KMS-11 (cell line): Measurements from ENCODE around the gene AVPR1A.

Experiments used
- H2AFZ ChIP-seq: fragments of 200-600 bp; sonication (generic); 2 replicates; pipeline ENCODE4 v1.6.1; 2016; ENCODE audit warnings: antibody characterized with exemption, mixed run types, low read depth
- H3K27ac ChIP-seq: fragments of 200-600 bp; sonication (generic); 2 replicates; pipeline ENCODE4 v1.6.1; 2016; ENCODE audit warnings: mild to moderate bottlenecking, mixed run types
- H3K27me3 ChIP-seq: fragments of 200-600 bp; sonication (generic); 2 replicates; pipeline ENCODE4 v1.6.1; 2017; ENCODE audit warnings: mild to moderate bottlenecking, low read depth, mixed run types, moderate library complexity; ENCODE audit not compliant: insufficient read depth
- H3K36me3 ChIP-seq: fragments of 200-600 bp; sonication (generic); 2 replicates; pipeline ENCODE4 v1.6.1; 2017; ENCODE audit warnings: mild to moderate bottlenecking, mixed run types; ENCODE audit not compliant: insufficient read depth
- H3K4me1 ChIP-seq: fragments of 200-600 bp; sonication (generic); 2 replicates; pipeline ENCODE4 v1.6.1; 2016; ENCODE audit warnings: mild to moderate bottlenecking, low read depth, mixed run types; ENCODE audit not compliant: poor library complexity, severe bottlenecking
- H3K4me2 ChIP-seq: fragments of 200-600 bp; sonication (generic); 2 replicates; pipeline ENCODE4 v1.7.0; 2016; ENCODE audit warnings: mild to moderate bottlenecking, mixed run types
- H3K4me3 ChIP-seq: fragments of 200-600 bp; sonication (generic); IDR thresholded peaks from 2 replicates; pipeline ENCODE4 v1.6.1; 2017; ENCODE audit warnings: low read depth, low read length, mixed read lengths; ENCODE audit not compliant: insufficient read depth
- H3K79me2 ChIP-seq: fragments of 200-600 bp; sonication (generic); 2 replicates; pipeline ENCODE4 v1.6.1; 2016; ENCODE audit warnings: low read depth, mixed run types; ENCODE audit not compliant: insufficient read depth
- H3K9ac ChIP-seq: fragments of 200-600 bp; sonication (generic); 2 replicates; pipeline ENCODE4 v1.6.1; 2016; ENCODE audit warnings: mild to moderate bottlenecking, mixed run types
- H4K20me1 ChIP-seq: fragments of 200-600 bp; sonication (generic); 2 replicates; pipeline ENCODE4 v1.6.1; 2016; ENCODE audit warnings: mild to moderate bottlenecking, mixed run types; ENCODE audit not compliant: insufficient read depth
- TF ChIP-seq, protein P1 (sequence below): fragments of 200-600 bp; sonication (generic); conservative IDR thresholded peaks from 2 replicates; pipeline ENCODE4 v1.6.1; 2017; ENCODE audit warnings: low read depth, mild to moderate bottlenecking, antibody characterized with exemption, low read length, moderate library complexity, mixed read lengths

AVPR1A gene

DNA sequence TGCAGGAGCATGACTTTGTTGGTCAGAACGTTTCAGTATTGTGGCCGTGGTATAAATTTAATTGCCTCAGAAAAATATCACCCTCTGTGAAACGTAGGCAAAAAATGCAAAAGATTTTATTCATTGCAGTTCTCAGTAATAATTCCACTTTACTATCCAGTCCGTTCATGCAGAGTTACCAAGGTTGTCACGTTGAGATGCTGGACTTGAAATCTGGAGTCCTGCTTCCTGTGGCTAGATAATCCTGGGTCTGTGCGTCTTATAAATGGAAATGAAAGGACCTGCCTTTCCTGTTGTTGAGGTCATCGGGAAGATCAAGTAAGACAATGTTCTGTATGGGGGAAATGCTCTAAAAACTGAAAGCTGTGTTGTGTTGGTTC lies 1.3 kb upstream of the AVPR1A start:
- H3K9ac ChIP-seq = no peak overlapping the region
- H2AFZ ChIP-seq = no peak overlapping the region
- H4K20me1 ChIP-seq = no peaks in the 10 kb centered on the region
- H3K4me3 ChIP-seq = no peak overlapping the region
- no peak overlapping the region for H3K4me2 ChIP-seq
- TF ChIP-seq, protein P1, sequence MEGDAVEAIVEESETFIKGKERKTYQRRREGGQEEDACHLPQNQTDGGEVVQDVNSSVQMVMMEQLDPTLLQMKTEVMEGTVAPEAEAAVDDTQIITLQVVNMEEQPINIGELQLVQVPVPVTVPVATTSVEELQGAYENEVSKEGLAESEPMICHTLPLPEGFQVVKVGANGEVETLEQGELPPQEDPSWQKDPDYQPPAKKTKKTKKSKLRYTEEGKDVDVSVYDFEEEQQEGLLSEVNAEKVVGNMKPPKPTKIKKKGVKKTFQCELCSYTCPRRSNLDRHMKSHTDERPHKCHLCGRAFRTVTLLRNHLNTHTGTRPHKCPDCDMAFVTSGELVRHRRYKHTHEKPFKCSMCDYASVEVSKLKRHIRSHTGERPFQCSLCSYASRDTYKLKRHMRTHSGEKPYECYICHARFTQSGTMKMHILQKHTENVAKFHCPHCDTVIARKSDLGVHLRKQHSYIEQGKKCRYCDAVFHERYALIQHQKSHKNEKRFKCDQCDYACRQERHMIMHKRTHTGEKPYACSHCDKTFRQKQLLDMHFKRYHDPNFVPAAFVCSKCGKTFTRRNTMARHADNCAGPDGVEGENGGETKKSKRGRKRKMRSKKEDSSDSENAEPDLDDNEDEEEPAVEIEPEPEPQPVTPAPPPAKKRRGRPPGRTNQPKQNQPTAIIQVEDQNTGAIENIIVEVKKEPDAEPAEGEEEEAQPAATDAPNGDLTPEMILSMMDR = 0 out of 2 replicates have a peak, but pooled peaks have one; percentile 11
- H3K79me2 ChIP-seq = no peaks in the 10 kb centered on the region
- H3K27me3 ChIP-seq = no peaks in the 10 kb centered on the region
- H3K4me1 ChIP-seq = no peaks in the 10 kb centered on the region
- no peak overlapping the region for H3K27ac ChIP-seq
- H3K36me3 ChIP-seq = no peaks in the 10 kb centered on the region

DNA sequence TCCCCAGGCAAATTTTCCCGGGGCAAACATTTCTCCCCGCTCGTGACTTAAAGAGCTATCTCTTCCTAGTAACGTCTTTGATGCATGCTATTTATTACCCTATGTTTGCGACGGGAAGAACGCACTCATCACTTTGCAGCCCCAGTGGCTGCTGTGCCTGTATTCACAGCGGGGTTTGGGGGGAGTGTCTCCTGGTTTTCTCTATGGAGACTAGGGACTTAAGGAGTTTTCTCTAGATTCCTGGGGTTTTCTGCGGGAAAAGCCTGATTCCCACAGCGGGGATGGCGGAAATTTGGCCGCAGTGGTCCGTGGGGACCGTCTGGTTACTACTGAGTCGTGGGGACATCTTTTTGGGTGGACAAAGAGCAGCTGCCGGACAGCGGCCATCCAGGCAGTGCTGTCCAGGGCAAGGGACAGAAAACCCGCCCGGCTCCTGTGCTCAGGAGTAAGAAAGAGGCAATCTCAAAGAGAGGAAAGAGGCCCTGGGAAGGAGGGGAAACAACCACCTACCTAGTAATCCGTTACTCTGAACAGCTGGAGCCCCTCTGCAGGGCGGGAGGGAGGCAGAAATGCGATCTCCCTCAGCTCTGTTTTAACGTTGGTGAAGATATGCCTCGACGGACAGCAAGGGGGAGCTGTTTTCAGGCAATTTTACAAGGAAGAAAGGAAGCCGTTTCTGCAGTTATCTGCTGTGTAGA lies 771 bp upstream of the AVPR1A start:
- Histone ChIP-seq H3K79me2 (no peaks in the 10 kb centered on the region), H3K36me3 (no peaks in the 10 kb centered on the region), H3K4me1 (no peaks in the 10 kb centered on the region), H3K27me3 (no peaks in the 10 kb centered on the region), H3K4me2 (no peak overlapping the region), H4K20me1 (no peaks in the 10 kb centered on the region), H3K9ac (no peak overlapping the region), H3K4me3 (no peak overlapping the region), H3K27ac (no peak overlapping the region), H2AFZ (no peak overlapping the region)
- TF ChIP-seq, protein P1 = peak; percentile 49; the same call in 1 of the 2 replicates

DNA sequence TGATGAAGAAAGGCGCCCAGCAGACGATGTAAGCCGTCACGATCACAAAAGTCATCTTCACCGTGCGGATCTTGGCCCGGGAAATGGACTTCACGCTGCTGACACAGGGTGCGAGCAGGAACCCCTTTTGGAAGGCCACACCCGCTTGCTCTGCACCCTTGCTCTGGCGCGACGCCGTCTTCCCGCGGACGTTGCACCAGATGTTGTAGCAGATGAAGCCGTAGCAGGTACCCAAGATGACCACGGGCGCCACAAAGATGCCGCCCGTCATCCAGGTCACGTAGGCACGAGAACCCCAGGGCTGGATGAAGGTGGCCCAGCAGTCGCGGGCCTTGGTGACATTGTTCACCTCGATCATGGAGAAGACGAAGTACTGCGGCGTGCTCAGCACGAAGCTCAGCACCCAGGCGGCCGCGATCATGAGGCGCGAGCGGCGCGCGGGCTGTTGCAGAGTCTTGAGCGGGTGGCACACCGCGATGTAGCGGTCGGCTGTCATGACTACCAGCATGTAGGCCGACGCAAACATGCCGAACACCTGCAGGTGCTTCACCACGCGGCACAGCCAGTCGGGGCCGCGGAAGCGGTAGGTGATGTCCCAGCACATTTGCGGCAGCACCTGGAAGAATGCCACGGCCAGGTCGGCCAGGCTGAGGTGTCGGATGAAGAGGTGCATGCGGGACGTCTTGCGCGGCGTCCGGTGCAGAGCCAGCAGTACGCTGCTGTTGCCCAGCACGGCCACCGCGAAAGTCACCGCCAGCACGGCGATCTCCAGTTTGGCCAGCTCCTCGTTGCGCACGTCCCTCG lies 890 bp downstream of the AVPR1A start:
- H3K36me3 ChIP-seq = no peaks in the 10 kb centered on the region
- H3K27ac ChIP-seq = no peak overlapping the region
- no peaks in the 10 kb centered on the region for H3K27me3 ChIP-seq
- H4K20me1 ChIP-seq = no peaks in the 10 kb centered on the region
- H3K9ac ChIP-seq = no peak overlapping the region
- no peak overlapping the region for H2AFZ ChIP-seq
- H3K4me2 ChIP-seq = no peak overlapping the region
- H3K79me2 ChIP-seq = no peaks in the 10 kb centered on the region
- TF ChIP-seq, protein P1 = no peak
- no peak overlapping the region for H3K4me3 ChIP-seq
- H3K4me1 ChIP-seq = no peaks in the 10 kb centered on the region

DNA sequence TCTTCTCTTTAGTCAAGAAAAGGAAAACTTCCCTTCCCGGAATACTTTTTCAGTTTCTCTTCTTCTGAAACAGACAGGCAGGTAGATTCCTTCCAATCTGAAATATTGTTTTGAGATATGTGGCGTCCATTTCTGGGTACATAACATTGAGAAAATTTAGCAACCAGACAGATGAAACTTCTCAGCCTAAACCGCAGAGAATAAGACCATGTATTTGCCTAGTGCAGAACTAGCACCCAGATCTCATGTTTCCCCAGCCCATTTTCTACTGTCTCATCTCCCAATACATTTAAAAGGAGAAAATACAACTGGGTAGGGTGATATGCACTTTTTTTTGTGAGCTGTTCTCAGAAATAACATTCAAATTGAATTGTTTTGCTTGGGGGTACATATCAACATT lies 6.4 kb downstream of the AVPR1A start:
- Histone ChIP-seq H3K27ac (no peak overlapping the region), H3K4me1 (no peaks in the 10 kb centered on the region), H4K20me1 (no peaks in the 10 kb centered on the region), H3K4me2 (no peak overlapping the region), H3K36me3 (no peaks in the 10 kb centered on the region), H3K4me3 (no peak overlapping the region), H3K27me3 (no peaks in the 10 kb centered on the region), H3K79me2 (no peaks in the 10 kb centered on the region), H3K9ac (no peak overlapping the region), H2AFZ (no peak overlapping the region)
- TF ChIP-seq, protein P1 = no peak
